ENCODE measurements around the gene C13orf42. TPM values are rescaled to one million over a fixed set of nuclear protein-coding genes. Genes with fewer than 3 reads are reported as not detected.

Gene C13orf42
- total RNA-seq, 1 experiment from 2014 or later = not detected

DNA sequence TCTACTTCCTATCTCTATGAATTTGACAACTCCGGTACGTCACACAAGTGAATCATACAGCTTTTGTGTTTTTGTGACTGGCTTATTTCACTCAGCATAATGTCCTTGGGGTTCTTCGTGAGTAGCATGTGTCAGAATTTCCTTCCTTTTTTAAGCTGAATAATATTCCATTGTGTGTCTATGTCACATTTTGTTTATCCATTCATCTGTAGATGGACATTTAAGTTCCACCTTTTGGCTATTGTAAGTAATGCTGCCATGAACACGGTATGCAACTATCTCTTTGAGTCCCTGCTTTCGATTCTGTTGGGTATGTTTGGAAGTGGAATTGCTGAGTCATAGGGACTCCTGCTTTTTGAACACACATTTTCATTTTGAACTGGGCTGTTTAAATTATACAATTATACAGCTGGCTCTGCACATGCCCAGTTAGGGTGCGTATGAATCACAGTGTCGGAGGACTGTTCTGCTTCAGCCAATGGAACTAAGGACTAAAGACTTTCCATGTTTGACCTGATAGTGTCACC lies 43.0 kb upstream of the C13orf42 start:
- H3K9me3 ChIP-seq (ENCODE audit: control insufficient read depth in 1 of 2, insufficient read depth in 1 of 2, low read depth in 1 of 2, low read length in 2 of 2) = no peaks in the 10 kb centered on the region
- H3K4me2 ChIP-seq (ENCODE audit: low read length) = no peak overlapping the region
- no peaks in the 10 kb centered on the region for H4K20me1 ChIP-seq (ENCODE audit: insufficient read depth)
- no peaks in the 10 kb centered on the region for H3K36me3 ChIP-seq (ENCODE audit: control insufficient read depth in 1 of 2, insufficient read depth in 2 of 2, low read length in 2 of 2)
- no TSS peak for BruUV-seq (replicated peaks)
- H3K79me2 ChIP-seq (ENCODE audit: insufficient read depth, low read length) = no peaks in the 10 kb centered on the region
- H3K4me1 ChIP-seq (ENCODE audit: control insufficient read depth in 1 of 2, insufficient read depth in 2 of 2, low read length in 2 of 2) = no peaks in the 10 kb centered on the region
- TF ChIP-seq JUND (IDR thresholded peaks at IDR 0.05) = no peak
- no peak for TF ChIP-seq EZH2 (IDR thresholded peaks at IDR 0.05)
- TF ChIP-seq, protein P1, sequence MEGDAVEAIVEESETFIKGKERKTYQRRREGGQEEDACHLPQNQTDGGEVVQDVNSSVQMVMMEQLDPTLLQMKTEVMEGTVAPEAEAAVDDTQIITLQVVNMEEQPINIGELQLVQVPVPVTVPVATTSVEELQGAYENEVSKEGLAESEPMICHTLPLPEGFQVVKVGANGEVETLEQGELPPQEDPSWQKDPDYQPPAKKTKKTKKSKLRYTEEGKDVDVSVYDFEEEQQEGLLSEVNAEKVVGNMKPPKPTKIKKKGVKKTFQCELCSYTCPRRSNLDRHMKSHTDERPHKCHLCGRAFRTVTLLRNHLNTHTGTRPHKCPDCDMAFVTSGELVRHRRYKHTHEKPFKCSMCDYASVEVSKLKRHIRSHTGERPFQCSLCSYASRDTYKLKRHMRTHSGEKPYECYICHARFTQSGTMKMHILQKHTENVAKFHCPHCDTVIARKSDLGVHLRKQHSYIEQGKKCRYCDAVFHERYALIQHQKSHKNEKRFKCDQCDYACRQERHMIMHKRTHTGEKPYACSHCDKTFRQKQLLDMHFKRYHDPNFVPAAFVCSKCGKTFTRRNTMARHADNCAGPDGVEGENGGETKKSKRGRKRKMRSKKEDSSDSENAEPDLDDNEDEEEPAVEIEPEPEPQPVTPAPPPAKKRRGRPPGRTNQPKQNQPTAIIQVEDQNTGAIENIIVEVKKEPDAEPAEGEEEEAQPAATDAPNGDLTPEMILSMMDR (IDR thresholded peaks at IDR 0.05 in 2 of 3, conservative IDR thresholded peaks at IDR 0.05 in 1 of 3; ENCODE audit: borderline replicate concordance in 1 of 3, insufficient read depth in 1 of 3, low read depth in 2 of 3, low read length in 2 of 3) = no peak
- TF ChIP-seq, protein P2, sequence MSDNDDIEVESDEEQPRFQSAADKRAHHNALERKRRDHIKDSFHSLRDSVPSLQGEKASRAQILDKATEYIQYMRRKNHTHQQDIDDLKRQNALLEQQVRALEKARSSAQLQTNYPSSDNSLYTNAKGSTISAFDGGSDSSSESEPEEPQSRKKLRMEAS (IDR thresholded peaks at IDR 0.05) = no peak
- TF ChIP-seq EZH2phosphoT487 (IDR thresholded peaks at IDR 0.05; ENCODE audit: borderline replicate concordance) = no peak
- TF ChIP-seq, protein P3, sequence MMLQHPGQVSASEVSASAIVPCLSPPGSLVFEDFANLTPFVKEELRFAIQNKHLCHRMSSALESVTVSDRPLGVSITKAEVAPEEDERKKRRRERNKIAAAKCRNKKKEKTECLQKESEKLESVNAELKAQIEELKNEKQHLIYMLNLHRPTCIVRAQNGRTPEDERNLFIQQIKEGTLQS (IDR thresholded peaks at IDR 0.05) = no peak
- no peak for TF ChIP-seq POLR2AphosphoS5 (IDR thresholded peaks at IDR 0.05; ENCODE audit: low read depth, low read length)
- no peak overlapping the region for H2AFZ ChIP-seq (ENCODE audit: low read depth, low read length, poor library complexity, severe bottlenecking)
- no peak overlapping the region for H3K9ac ChIP-seq (ENCODE audit: low read length)
- POLR2A ChIA-PET = no interaction called here
- H3K9me2 ChIP-seq (ENCODE audit: insufficient read depth) = no peaks in the 10 kb centered on the region
- RAD21 ChIA-PET (ENCODE audit: low non-redundant PET in 1 of 2, low total read pairs in 2 of 2, uncharacterized antibody in 2 of 2, unreplicated experiment in 2 of 2) = no interaction called here
- no peak overlapping the region for H3K4me3 ChIP-seq (replicated peaks in 1 of 2; ENCODE audit: low read depth in 1 of 2, low read length in 2 of 2)
- intact Hi-C loops (cut with micrococcal nuclease) = no loop called here
- CTCF ChIA-PET = interaction anchor here (1.9 kb wide), 1 partner anchor 132 kb away, joined by 9 read pairs; no protein-coding TSS in a partner anchor
- H3K27me3 ChIP-seq (ENCODE audit: insufficient read depth, low read length) = peaks cover 24% of the 10 kb centered on the region; the same call in 1 of the 2 replicates
- no peak for DNase-seq (ENCODE audit: low read depth, low spot score)
- ATAC-seq = no peak
- H3K27ac ChIP-seq (ENCODE audit: low read depth, low read length) = no peak overlapping the region

DNA sequence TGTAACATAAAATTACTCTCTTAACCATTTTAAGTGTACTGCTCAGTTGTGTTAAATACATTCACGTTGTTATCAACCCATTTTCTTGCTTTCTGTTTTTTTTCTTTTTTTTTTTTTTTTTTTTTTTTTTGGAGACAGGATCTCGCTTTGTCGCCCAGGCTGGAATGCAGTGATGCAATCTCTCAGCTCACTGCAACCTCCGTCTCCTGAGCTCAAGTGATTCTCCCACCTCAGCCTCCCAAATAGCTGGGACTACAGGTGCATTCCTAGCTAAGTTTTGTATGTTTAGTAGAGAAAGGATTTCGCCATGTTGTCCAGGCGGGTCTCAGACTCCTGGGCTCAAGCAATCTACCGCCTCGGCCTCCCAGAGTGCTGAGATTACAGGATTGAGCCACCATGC lies 42.5 kb upstream of the C13orf42 start:
- Histone ChIP-seq H2AFZ (ENCODE audit: low read depth, low read length, poor library complexity, severe bottlenecking) (no peak overlapping the region), H3K4me3 (replicated peaks in 1 of 2; ENCODE audit: low read depth in 1 of 2, low read length in 2 of 2) (no peak overlapping the region), H3K36me3 (ENCODE audit: control insufficient read depth in 1 of 2, insufficient read depth in 2 of 2, low read length in 2 of 2) (no peaks in the 10 kb centered on the region), H3K27me3 (ENCODE audit: insufficient read depth, low read length) (peaks cover 24% of the 10 kb centered on the region; the same call in 1 of the 2 replicates), H3K9ac (ENCODE audit: low read length) (no peak overlapping the region), H4K20me1 (ENCODE audit: insufficient read depth) (no peaks in the 10 kb centered on the region), H3K79me2 (ENCODE audit: insufficient read depth, low read length) (no peaks in the 10 kb centered on the region), H3K27ac (ENCODE audit: low read depth, low read length) (no peak overlapping the region), H3K4me1 (ENCODE audit: control insufficient read depth in 1 of 2, insufficient read depth in 2 of 2, low read length in 2 of 2) (no peaks in the 10 kb centered on the region), H3K4me2 (ENCODE audit: low read length) (no peak overlapping the region), H3K9me3 (ENCODE audit: control insufficient read depth in 1 of 2, insufficient read depth in 1 of 2, low read depth in 1 of 2, low read length in 2 of 2) (no peaks in the 10 kb centered on the region), H3K9me2 (ENCODE audit: insufficient read depth) (no peaks in the 10 kb centered on the region)
- ChIA-PET RAD21 (ENCODE audit: low non-redundant PET in 1 of 2, low total read pairs in 2 of 2, uncharacterized antibody in 2 of 2, unreplicated experiment in 2 of 2) (no interaction called here), CTCF (no interaction called here), POLR2A (no interaction called here)
- no TSS peak for BruUV-seq (replicated peaks)
- ATAC-seq (no peak), DNase-seq (ENCODE audit: low read depth, low spot score) (no peak)
- intact Hi-C loops (cut with micrococcal nuclease) = no loop called here
- TF ChIP-seq EGR1 (IDR thresholded peaks at IDR 0.05; ENCODE audit: low read depth) = no peak
- TF ChIP-seq EZH2 (IDR thresholded peaks at IDR 0.05) = no peak
- TF ChIP-seq SIN3A (IDR thresholded peaks at IDR 0.05; ENCODE audit: low read depth) = no peak
- TF ChIP-seq POLR2AphosphoS5 (IDR thresholded peaks at IDR 0.05; ENCODE audit: low read depth, low read length) = no peak
- TF ChIP-seq POLR2A (IDR thresholded peaks at IDR 0.05; ENCODE audit: borderline replicate concordance, extremely low read depth, insufficient read depth, insufficient read length) = no peak
- TF ChIP-seq TCF7L2 (IDR thresholded peaks at IDR 0.05; ENCODE audit: borderline replicate concordance, extremely low read depth, insufficient read depth, insufficient read length) = no peak
- TF ChIP-seq CEBPB (IDR thresholded peaks at IDR 0.05; ENCODE audit: low read depth) = no peak
- TF ChIP-seq, protein P3 (IDR thresholded peaks at IDR 0.05) = no peak
- TF ChIP-seq, protein P1 (IDR thresholded peaks at IDR 0.05 in 2 of 3, conservative IDR thresholded peaks at IDR 0.05 in 1 of 3; ENCODE audit: borderline replicate concordance in 1 of 3, insufficient read depth in 1 of 3, low read depth in 2 of 3, low read length in 2 of 3) = no peak
- no peak for TF ChIP-seq SP1 (IDR thresholded peaks at IDR 0.05; ENCODE audit: low read depth)
